NCI-H69 (cell line): ENCODE results near the gene CAPS.
A peak's percentile ranks its signal among the peaks of the same experiment; 100 is the strongest.

Experiments
- DNase-seq: peaks from one replicate; lab custom pipeline; 2025; lab: John Stamatoyannopoulos, UW

CAPS gene

DNA sequence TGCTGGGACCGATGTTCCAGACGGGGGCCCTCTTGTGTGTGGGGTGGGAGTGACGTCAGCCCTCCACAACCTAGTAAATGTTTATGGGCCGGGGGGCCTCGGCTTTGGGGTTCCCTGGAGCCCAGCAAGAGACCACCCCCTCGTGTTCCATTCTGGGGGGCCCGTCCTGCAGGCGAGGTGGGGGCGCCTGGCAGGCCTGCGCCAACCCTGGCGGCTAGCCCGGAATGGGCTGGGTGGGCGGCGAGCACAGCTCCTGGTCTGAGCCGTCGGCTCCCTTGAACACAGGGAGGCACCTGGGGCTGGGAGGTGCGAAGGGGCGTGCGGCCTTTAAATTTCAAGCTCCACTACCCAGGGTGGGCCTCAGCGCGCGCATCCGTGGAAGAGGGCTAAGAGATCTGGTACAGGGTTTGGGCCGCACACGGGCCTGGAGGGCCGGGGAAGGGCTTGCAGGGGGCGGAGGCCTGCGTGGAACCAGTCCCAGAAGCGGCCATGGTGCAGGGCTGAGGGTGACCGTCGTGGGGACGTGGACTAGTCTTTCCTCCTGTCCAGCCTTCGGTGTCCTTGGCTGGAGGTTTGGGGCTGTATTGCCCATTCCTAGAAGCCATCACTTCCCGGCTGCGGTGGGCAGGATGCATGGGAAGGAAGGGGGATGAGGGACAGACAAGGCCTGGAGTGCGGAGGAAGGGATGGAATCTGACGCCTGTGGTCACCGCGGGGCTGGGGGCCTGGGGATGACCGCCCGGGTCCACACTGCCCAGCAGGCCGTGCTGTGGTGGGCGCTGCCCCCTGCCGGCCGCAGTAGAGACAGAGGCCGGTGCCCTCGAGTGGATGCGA lies 21.9 kb upstream of the CAPS start:
- peak; percentile 67 for DNase-seq

DNA sequence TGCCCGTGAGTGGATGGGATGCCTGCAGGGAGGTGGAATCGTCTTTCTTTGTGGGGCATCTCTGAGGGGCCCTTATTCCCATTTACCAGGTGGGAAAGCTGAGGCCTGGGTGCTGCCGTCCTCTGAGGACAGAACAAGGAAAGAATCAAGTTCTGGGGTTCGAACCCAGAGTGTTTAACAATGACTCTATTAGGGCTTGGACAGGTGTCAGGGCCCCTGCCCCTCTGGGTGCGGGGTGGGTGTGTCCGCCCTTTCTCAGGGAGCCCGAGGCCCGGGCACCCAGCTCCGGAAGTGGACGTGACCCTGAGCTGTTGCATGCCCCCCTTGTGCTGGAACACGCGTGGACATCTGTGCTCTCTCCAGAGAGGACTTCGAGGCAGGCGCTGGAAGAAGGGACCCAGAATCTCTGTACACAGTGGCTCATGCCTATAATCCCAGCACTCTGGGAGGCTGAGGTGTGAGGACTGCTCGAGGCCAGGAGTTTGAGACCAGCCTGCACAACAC lies 21.2 kb upstream of the CAPS start:
- no peak for DNase-seq

DNA sequence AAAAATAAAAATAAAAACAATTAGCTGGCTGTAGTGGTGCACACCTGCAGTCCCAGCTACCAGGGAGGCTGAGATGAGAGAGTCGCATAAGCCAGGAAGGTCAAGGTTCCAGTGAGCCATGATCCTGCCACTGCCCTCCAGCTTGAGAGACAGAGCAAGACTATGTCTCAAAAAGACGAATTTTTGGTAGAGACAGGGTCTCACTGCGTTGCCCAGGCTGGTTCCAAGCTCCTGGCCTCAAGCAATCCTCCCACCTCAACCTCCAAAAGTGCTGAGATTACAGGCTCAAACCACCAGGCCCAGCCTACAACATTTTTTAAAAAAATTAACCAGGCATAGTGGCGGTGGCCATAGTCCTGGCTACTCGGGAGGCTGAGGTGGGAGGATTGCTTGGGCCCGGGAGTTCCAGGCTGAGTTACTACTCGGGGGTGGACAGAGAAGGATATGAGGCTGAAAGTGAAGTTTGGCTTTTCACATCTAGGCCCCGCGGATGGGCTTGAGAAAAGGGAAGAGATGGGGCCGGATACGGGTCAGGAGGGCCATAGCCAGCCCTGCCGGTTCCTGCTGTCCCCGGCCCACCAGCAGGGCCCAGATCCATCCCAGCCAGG lies 20.7 kb upstream of the CAPS start:
- DNase-seq = no peak

DNA sequence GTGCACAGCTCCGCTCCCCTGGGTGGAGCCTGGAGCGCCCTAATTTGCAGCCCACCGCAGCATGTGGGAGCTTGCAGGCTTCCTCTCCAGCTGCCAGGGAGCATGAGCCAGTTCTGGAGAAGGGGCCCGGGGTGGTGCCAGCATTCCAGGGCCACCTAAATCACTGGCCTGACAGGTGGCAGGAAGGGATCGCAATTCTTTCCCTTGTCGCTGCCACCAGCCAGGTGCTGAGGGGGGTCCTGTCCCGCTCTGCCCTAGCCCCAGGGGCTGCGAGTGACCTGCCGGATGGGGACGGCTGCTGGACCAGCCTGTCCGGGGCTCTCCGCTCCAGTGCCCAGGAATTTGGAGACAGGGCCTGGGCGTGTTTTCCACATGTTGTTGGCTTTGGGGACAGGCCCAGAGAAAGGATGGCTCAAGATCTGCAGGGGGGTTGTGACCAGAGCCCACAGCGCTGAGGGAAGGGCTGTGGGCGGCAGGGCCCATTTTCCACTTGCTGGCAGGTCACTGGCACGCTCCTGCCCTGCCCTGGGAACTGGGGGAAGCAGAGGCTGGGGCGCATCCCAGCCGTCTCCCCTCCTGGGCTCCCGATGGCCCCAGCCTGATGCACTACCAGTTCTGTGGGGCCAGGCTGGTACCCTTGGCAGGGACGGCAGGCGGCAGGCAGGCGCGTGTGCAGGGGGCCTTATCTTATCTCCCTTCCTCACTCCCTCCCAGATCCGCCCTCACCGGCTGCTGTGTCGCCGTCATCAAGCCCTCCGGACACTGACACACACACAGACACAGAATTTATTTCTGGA lies 19.9 kb upstream of the CAPS start:
- DNase-seq = no peak

DNA sequence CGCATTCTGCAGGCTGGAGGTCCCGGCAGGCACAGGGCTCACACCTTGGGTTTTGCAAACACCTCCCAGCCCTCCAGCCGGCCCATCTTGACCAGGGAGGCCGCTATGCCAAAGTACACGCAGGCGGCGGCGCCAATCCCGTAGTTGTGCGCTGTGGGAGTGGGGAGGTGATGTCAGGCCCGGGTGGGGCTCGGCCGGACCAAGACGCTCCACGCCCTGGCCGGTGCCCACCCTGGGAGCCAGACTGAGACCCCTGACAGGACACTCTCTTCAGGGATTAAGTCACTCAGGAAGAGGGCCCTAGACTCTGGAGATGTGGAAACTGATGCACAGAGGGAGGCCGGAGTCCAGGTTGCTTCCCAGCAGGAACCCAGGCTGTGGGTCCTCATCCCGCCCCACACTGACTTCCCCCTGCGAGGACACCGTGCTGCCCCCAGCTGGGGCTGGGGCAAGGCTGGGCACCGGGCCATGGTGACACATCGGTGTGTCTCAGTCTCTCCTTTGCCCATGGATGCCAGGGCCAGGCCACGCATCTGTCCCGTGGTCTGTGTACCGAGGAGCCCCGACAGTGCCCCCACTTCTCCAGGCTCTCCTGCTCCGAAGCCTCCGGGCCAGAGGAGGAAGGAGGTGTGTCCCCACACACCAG lies 19.2 kb upstream of the CAPS start:
- no peak for DNase-seq

DNA sequence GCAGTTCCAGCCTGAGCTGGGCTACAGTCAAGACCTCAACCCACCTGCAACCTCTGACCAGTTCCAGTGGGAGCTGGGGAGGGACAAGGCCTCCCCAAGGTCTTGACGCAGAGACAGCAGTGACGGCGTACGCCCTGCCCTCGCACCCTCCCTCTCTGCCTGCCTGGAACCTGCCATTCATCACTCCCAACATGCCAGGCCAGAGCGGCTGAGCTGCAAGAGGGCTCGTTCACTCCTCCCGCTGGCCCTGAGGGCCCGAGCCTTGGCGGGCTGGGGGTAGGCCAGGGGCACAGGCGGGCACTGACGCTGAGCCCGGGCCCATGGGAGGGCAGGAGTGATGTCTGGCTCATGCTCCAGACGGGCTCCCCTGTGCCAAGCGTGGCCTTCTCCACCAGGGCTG lies 18.6 kb upstream of the CAPS start:
- no peak for DNase-seq

DNA sequence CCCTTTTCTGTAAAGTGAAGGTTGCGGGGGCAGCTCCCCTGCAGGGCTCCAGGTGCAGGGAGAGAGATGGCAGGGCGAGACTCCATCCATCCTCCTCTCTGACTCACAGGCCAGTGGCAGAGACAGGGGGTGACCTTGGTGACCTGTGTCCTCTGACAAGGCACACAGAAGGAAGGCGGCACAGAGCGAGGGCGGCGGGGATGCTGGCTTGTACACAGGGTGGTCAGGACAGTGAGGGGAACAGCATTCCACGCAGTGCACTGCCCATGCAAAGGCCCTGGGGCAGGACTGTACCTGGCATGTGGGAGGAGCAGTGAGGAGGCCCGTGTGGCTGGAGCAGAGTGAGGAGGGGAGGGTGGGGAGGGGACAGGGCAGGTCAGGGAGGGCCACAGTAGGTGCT lies 18.2 kb upstream of the CAPS start:
- no peak for DNase-seq

DNA sequence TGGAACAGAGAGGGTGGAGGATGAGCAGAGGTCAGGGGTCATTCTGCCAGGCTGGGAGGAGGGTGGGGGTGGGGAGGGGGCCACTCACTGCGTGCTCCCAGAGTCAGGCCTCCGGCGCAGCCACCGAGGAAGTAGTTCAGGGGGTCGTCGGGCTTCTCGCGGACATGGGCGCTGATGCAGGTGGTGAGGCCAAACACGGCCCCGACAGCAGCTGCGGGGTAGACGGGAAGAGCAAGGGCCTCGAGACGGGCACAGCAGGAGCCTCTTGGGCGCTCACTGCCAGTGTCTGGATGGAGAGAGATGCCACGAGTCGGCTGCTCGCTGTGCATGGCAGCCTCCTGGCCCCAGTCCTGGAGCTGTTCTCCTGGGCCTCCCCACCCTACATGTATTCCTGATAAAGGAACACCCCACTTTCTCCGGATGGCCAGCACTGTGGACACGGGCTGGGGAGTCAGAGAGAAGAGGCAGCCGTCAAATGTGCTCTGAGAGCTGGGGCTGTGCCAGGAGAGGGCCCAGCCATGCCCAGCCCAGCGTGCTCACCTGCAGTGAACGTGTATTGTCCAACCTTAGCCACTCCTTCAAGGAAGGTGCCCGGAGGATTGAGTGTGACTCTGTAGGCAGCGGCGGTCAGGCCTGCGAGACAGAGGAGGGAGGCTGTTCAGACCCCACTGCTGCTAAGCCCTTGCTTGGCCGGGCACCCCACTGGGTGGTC lies 17.5 kb upstream of the CAPS start:
- DNase-seq = peak; percentile 31

DNA sequence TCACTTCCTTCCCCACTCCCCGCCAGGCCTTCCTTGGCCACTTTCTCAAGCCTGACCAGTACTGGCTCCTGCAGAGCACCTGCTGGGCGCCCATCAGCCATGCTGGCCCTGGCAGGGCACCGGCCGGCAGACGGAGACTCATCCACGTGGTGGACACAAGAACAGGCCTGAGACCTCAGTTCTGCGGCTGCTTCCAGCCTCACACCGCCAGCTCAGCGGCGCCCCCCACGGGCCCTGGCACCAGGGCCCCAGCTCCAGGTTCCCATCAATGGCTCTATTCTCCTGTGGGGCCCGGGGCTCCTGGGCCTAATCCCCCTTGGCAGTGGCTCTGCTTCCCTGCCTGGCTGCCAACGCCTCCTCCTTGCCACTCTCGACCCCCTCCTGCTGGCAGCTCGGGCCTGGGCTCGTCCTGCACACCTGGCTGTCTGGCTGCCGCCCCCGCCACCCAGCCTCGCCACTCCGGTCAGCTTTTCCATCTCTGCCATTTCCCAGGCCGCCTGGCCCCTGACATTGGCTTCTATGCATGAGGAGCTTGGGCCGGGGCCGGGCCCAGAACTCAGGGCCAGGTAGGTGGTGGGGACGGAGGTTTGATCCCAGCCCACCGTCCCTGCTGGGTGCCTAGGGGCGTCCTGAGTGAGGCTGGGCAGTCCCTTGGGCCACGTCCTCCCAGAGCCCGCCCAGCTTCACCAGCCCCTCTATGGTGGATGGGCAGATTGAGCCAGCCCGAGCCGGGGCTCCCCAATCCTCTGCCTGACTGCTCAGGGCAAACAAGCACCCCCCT lies 16.7 kb upstream of the CAPS start:
- DNase-seq = peak; percentile 76

DNA sequence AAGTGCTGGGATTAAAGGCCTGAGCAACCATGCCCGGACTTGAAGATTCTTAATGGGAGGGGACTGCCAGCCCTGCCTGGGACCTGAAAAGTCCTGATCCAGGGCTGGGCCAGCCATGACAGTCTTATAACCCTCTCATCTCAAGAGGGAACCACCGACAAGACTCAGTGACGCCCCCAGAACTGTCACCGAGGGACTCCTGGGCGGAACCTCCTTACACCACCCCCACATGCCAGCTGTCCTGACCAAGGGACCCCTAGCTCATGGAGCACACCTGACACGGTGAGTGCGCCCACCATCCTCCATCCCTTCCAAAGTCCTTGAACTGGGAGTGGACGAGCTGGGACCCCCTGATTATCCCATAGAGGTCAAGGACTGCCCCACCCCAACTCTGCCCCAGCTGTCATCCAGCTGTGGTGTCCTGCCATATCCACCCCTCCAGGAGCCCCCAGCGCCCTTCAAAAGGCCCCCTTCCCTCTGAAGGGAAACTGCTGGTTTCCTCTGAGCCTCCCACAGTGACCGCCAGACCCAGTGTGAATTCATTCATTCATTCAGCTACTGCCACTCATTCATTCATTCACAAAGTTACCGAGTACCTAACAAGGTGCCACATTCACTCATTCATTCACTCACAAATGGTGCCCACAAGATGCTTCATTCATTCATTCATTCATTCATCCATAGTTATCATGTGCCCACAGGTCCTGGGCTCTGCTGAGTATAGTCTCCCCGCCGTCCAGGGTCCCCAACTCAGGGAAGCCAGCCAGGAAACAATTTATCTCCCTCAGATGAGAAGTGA lies 14.1 kb upstream of the CAPS start:
- no peak for DNase-seq

DNA sequence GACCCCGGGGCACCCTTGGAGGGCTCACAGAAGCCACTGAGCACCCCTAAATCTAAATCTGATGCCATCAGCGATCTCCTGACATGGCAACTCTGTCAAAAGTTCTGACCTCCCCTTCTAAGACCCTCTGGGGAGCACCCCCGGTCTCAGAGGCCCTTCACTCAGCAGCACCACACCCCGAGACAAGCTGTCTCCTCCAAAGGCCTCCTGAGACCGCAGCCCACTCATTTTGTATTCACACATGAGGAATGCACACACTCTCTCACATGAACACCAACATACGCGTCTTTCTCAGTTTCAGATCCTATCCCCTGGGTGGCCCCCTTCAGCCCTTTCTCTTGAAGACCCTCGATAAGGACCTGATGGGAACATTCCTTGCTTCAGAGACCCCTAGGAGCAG lies 13.1 kb upstream of the CAPS start:
- no peak for DNase-seq

DNA sequence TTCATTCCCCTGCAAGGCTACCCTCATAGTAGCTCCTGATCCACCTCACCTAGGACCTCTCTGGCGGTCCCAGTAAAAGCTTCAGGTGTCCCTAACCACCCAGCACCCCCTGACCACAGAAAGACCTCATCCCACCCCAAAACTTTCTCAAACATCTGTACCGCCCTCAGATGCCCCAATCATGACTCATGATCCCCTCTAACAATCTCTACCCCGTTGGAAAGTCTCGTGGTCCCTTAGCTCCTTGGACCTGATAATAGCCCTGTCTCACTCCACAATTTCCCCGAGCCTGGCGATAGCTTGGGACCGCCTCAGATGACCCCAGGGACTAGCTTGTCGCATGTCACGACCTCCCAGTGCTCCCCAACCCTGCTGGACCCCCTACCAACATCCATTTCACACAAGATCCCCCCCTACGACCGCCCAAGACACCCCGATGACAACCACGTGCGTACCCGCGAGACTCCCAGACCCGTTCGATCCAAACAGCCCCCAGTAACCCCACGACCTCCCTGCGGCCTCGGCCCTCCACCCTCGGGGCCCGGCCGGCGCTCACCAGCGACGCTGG lies 10.9 kb upstream of the CAPS start:
- peak; percentile 53 for DNase-seq

DNA sequence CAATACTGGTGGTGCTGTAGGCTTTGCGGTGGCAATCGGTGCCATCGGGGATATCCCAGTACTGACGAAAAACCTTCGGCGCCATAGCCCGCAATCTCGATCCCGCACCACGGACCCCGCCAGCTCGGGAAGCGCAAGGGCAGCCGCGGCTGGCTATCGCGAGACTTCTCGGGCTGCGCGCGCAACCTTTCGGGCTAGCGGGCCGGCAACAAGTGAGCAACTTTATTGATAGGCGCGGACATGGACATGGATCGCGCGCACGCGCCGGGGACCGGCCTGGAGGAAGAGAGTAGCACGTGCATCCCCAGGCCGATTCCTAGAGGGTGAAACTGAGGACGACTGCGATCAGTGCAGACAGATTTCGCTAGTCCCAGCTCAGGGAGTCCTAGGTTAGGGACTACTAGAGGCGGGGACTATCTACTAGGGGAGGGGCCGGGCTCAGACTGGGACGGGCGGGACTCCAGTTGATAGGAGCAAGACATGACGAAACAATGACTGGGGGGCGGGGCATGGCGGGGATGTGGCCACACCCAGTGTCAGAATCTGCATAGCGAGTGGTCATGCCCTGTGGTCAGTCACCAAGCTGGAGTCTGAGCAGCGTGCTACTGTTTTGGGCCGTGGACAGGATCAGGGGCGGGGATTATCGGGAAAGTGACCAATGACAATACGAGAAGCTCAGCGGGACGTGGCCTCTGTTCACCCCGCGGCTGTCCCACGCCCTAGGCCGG lies 10.3 kb upstream of the CAPS start, which contains the start of gene NDUFA11:
Gene NDUFA11, minus strand, starts transcription at position 167 of the 728 bp plus-strand sequence. Its CDS starts 82 bp downstream, at position 85.
- peak; percentile 100 for DNase-seq

DNA sequence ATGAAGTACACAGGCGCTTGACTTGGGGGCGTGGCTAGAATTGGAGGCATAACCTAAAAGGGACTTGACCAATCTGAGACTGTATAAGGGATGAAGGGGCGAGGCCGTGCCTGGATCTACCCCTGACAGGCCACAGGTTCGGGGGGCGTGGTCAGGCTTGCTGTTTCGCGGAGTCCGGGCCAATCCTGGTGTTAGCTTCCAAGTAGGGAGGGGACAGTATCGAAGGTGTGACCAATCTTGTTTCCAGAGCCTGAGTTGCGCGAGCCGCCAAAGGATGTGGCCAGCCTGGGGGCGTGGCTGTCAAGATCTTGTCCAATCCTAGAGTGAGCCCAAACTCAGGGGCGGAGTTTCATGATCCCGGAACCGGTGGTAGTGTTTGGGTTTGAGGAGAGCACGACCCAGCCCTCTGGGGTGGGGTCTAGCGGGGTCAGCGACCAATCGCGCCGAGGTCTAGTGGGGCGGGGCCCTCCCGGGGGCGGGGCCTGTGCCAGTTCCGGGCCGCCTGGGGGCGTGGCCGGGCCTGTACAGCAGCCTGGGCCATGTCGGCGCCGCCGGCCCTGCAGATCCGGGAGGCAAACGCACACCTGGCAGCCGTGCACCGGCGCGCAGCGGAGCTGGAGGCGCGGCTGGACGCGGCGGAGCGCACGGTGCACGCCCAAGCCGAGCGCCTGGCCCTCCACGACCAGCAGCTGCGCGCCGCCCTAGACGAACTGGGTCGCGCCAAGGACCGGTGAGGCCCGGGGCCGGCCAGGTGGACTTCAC lies 9.5 kb upstream of the CAPS start, which contains the start of gene VMAC:
Gene VMAC, plus strand, starts transcription at position 521 of the 762 bp plus-strand sequence. Its CDS starts 19 bp downstream, at position 540.
- DNase-seq = peak; percentile 100

DNA sequence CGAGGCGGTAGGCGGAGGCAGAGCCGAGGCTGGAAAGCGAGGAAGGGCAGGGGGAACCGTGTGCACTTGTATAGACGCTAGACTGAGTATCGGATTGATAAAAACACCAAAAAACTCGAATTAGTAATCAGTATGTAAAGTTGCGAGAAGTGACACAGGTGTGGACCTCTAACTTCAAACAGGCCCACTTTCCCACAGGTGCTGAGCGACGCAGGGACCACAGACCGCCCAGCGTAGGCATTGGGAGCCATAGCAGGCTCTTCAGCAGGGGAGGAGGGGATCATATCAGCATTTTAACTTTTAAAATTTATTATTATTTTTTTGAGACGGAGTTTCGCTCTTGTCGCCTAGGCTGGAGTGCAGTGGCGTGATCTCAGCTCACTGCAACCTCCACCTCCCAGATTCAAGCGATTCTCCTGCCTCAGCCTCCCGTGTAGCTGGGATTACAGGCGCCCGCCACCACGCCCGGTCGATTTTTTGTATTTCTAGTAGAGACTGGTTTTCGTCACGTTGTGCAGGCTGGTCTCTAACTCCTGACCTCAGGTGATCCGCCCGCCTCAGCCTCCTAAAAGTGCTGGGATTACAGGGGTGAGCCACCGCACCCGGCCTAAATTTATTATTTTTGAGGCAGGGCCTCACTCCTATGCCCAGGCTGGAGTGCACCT lies 8.8 kb upstream of the CAPS start:
- DNase-seq = no peak

DNA sequence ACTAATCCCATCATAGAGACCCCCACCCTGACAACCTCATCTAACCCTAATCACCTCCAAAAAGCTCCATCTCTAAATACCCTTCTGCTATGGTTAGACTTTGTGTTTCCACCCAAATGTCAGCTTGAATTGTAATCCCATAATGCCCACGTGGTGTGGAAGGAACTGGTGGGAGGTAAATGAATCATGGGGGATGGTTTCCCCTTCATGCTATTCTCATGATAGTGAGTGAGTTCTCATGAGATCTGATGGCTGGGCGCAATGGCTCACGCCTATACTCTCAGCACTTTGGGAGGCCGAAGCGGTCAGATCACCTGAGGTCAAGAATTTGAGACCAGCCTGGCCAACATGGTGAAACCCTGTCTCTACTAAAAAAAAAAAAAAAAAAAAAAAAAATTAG lies 6.8 kb upstream of the CAPS start:
- no peak for DNase-seq

DNA sequence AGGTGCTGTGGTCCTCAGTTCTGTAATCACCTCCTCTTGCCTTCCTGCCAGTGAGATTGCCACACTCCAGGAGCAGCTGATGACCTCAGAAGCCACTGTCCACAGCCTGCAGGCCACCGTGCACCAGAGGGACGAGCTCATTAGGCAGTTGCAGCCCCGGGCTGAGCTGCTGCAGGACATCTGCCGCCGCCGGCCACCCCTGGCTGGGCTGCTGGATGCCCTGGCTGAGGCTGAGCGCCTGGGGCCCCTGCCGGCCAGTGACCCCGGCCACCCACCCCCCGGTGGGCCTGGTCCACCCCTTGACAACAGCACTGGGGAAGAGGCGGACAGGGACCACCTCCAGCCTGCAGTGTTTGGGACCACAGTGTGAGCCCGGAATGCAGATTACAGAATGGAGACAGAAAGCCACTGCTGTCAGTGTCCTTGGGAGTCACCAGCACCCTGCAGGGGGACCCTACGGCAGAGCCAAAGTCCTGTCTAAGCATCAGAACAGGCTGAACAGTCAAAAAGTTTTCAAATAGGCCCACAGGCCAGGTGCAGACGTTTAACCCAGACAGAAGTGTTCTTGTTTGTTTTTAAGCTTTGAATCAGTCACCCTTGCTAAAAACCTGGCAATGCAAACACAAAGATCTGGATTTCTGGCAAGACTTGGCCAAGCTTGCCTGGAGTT lies 5.1 kb upstream of the CAPS start:
- DNase-seq = peak; percentile 84
